ENCODE results near the gene TASOR2.

The TASOR2 gene, protein sequence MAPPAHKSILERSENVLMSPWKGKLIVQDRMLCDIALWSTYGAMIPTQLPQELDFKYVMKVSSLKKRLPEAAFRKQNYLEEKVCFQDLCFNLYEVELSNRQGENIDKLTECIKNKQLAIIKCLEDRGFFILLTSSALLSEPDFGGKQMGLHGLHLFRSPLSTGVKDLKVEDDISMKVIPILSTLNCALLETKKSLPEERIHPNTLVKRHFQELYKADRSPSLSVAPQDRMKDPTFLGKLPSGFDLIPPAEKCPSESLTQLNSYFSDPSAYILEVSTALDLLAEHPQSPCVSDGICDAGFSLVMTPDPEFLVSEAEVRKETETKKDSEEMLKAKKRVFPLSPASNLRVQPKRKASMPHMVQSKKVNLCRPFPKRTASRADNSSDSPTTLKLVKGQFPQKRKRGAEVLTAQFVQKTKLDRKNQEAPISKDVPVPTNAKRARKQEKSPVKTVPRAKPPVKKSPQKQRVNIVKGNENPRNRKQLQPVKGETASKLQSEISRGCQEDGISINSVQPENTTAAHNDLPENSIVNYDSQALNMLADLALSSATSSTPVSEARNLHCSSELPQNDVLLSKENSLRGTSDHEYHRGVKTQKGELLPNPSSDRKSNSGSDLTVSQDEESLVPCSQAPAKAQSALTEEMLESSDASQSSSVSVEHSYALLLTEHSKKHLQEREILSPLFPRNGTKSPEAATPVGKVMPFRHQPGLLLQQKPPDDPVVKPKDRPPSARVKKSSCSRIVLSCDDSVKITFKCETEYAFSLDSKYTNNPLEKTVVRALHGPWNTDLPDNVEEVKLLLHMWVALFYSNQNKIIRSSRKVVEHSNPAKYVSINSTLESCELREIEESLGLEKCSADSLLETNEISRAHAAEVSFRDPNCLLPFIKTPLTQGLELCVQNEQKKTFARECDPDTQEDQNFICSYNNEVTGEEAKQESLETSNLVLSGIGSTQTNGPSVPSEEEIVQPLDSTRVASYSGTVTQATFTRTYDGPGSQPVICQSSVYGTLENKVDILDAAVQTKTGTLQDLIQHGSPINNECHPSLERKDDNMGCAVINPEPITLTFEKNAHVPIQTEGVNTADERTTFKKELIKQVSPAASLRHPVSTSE (N-terminal part only)

DNA sequence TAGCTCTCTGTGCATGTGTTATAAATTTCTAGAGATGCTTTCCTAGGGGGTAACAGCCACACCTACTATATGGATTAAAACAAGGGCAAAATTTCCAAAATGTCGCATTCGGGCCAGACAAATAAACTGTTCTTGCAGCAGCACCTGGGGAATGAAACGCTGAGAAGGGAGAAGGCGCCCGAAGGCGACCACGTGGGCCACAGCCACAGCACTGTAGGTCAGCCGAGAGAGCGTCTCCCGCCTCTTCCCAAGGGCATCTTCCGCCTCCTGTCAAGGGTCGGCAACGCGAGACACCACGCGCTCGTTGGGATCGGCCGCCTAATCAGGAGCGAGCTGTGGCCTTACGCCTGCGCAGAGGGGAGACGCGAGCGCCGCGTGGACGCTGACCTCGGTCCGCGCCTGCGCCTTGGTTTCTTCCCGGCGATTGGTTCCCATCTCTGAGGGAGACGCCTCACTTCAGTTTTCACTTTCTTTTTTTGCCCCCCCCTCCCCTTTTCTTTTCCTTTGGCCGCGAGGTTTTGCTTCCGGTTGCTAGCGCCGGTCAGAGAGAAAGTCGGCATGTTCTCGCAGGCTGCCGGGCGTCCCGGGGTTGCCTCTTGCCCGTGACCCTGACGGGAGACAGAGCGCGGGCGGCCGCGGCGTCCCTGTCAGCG lies at the start of gene TASOR2:
TASOR2 (plus strand) TSS at position 521 of the 653 bp plus-strand sequence. CDS start 35,805 bp downstream, outside the sequence.
- peak; percentile 93 for DNase-seq

DNA sequence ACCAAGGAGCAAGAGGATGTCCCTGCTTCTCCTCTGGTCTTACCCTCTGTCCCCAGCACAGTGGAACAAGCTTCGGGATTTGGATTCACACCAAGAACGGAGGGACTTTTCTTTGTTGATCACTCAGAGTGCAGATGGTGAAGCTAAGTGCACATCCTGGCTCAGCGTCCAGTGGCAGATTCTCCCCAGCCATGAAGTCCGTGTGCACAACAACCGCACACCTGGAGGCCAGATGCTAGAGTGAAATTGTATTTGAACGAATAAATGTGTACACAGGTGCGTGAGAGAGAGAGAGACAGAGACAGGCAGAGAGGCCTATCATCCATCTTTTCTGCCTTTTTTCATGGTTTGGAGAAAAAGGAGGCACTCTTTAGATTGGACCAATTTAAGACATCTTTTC lies 49.7 kb upstream of the TASOR2 start:
- no peak for DNase-seq

- no peak for DNase-seq
Measured at GRCh38 chr10:5638494-5638893, 46.1 kb upstream of the TASOR2 start.

DNA sequence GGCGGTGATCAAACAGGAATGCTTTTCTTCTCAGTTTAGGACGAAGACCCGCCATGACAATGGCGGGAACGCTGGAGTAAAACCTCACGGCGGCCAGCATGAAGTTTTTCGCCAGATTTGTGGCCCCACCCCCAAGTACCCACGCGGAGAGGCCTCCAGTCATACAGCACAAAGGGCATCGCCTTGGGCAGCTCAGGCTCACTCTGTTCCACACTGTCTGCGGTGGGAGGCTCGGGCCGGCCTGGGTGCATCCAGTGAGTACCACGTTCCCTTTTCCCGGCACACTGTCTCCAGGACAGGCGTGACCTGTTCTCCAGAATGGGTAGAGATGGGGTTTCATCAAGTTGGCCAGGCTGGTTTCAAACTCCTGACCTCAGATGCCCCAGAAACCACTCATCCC lies 45.6 kb upstream of the TASOR2 start:
- no peak for DNase-seq

DNA sequence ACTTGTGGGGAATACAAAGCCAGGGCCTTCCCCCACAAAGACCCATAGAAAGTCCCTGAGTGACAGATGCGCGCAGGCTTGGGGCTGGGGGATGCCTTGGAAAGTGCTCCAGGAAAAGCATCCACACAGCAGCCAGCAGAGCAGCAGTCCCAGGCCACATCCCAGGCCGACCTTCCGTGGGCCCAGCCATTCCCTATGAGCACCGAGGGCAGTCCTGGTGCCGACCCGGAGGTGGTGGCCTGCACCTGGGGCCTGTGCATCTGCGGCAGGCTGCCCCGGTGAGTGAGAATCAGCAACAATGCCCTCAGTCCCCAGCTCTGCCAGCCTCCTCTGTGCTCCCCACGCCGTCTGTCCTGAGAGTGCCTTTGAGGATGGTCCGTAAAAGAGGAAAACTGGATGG lies 44.6 kb upstream of the TASOR2 start:
- no peak for DNase-seq

DNA sequence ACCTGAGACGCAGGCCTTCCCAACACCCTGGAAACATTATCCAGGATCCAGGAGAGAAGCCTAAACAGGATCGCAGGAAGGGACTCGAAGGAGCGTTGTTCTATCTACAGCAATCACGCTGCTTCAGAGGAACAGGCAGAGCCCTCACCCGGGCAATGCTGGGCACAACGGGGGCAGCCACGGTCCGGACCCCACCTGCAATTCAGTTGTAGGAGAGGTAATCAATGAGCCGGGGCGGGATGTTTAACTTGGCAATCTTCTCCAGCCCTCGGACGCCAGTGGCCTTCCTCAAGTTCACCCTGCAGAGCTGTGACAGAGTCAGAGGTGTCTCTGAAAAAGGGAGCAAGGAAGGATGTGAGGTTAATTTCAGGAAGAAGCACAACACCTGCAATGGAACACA lies 44.1 kb upstream of the TASOR2 start:
- no peak for DNase-seq

- no peak for DNase-seq
Measured at GRCh38 chr10:5641501-5641900, 43.1 kb upstream of the TASOR2 start.

DNA sequence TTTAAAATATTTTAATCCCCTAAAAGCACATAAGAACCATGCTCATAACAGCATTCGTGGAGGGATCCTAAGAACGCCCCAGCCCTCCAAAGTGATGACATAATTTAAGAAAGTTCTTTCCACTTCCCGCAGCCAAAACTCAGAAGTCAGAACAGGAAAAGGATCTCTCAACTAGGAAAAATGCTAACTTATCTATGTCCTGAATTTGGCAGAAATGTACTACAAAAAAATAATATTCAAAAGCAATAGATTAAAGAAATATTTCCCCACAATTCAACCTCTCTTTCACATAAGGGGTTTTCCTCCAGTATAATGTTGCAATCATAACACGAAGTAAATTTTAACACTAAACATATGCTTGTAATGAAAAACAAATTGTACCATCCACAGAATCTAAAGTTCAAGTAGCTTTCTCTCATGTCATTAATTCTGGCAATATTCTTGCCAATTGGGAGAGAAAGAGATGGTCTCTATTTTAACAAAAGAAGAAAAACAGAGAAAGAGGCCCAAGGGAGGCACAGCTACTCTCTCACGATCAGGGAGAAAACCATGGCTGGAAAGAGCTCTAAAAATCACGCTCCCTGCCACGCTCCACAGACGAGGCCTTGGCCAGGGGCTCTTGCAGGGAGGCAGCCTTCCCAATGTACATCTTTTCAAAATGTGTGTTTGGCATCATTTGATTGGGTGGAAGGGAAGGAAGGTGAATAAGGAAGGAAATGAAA lies 41.1 kb upstream of the TASOR2 start:
- no peak for DNase-seq

DNA sequence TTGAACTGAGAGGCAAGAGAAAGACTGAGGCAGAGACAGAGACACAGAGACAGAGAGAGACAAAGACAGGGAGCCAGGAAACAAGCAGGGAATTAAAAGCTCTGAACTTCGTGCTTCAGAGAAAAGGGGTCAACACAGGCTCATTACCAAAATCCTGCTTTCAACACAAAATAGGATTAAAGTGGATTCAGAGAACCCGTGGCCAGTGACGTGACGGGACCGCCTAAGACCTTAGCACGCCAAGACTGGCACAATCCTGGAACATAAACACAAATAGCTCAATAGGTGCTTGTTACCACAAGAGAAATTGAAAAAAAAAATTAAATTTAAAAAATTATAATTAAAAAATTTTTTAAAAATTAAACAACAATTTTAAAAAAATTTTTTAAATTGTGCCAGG lies 39.7 kb upstream of the TASOR2 start:
- no peak for DNase-seq

- no peak for DNase-seq
Measured at GRCh38 chr10:5645375-5645774, 39.3 kb upstream of the TASOR2 start.

- no peak for DNase-seq
Measured at GRCh38 chr10:5645944-5646617, 38.6 kb upstream of the TASOR2 start.

GRCh38 chr10:5647507-5648240 lies 37.0 kb upstream of the TASOR2 start:
- no peak for DNase-seq

GRCh38 chr10:5648494-5649457 lies 35.9 kb upstream of the TASOR2 start:
- no peak for DNase-seq

DNA sequence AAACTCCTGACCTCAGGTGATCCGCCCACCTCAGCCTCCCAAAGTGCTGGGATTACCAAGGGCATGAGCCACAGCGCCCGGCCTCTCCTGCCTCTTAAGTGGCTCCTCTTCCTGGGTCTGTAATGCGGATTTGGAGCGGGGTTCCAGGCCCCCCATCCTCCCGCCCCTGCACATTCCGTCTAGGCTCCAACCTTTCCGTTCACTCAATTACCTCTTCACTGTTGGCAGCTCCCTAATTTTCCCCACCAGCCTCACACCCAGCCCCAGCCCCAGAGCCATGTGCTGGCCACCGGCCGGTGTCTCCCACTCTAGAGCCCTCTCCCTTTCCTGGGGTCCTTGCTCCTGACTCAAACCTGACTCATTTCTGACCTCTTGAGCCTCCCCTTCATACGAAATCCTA lies 34.9 kb upstream of the TASOR2 start:
- DNase-seq = no peak

GRCh38 chr10:5650664-5651387 lies 33.8 kb upstream of the TASOR2 start:
- no peak for DNase-seq

GRCh38 chr10:5651388-5651764 lies 33.3 kb upstream of the TASOR2 start:
- no peak for DNase-seq

GRCh38 chr10:5652746-5653145 lies 31.9 kb upstream of the TASOR2 start:
- DNase-seq = no peak

DNA sequence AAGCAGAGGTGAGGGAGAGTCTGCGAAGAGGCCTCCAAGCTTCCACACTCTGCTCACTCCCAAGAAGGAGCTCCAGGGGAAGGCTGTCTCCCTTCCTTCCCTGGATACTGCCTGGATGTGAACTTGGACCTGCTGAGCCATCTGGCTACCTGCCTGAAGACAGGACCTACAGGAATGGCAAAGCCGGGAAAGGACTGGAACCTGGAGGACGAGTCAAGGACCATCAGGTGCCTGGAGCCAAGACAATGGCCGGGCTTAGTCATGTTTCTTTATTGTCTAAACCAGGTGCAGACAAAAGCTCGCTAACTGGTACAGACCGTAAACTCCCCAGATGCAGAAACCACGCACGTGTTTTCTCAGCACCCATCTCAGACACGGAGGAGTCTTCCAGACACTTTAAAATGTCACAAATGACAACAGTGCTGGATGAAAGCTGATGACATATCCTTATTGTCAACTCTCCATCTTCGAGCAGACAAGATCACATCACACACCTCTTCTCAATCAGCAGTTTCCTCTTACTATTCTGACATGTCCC lies 30.4 kb upstream of the TASOR2 start:
- DNase-seq = no peak

DNA sequence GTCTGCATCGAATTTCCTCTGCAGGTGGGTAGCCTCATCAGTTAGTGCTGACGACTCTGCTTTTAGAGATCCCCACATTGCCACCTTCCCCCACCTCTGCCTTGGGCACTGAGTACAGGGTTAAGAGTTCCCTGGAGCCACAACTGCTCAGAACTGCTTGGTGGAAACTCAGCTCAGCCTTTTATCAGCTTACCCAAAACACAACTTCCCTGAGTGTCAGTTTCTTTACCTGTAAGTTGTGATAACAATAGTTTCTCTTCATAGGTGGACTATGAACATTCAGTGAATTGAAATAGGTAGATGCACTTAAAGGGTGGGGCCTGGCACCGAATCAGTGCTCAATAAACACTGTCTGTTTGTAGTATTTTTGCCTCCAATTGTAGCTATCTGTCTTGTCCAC lies 29.5 kb upstream of the TASOR2 start:
- DNase-seq = no peak

Measured in kidney glomerular epithelial cell (primary cell).